Activated CD8-positive, alpha-beta memory T cell treated with anti-CD3 and anti-CD28 coated beads, Interleukin-2, amount 50 U/mL, for 48 hours (primary cell): ENCODE results near the gene RAP1B.
"Not testable (repeated sequence)": the region's sequence is repeated elsewhere in the genome, so short reads cannot be mapped to it uniquely, and the experiment has no call there.

ENCODE experiments used
- DNase-seq: peaks from one replicate; pipeline ENCODE4 v3.0.0-alpha.2; 2020

RAP1B gene

GRCh38 chr12:68638171-68638570, 27.5 kb downstream of the RAP1B start:
- no peak for DNase-seq

- DNase-seq = no peak
These were observed 28.2 kb downstream of the RAP1B start for GRCh38 chr12:68638721-68639395.

DNA sequence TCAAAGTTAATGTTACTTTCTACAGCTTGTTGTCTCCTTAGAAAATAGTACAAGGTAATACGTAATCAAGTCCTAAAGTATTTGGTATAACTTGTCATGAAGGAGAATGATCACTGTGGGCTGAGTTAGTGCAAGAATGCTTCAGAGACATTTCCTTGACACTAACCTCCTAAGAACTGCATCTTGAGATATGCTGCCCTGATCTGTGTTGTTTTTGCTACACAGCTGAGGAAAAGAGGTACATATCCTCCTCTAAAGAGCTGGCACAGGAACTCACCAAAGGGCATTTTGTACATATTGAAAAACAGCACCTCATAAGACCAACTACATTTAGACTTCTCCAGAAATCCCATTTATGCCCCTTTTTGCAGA, 28.7 kb downstream of the RAP1B start:
- DNase-seq = no peak

DNA sequence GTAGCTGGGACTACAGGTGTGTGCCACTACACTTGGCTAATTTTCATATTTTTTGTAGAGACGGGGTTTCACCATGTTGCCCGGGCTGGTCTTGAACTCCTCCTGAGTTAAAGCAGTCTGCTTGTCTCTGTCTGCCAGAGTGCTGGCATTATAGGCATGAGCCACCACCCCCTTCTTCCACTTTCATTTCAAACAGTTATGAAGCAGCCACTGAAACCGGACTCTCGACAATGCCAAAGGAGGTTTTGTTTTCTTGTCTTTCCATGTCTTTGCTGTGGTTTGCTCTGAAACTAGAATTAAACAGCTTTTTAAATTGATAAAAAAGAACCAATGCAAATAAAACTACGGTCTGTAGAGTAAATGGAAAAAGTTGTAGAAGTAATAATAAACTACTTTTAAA, 30.4 kb downstream of the RAP1B start:
- DNase-seq = no peak

DNA sequence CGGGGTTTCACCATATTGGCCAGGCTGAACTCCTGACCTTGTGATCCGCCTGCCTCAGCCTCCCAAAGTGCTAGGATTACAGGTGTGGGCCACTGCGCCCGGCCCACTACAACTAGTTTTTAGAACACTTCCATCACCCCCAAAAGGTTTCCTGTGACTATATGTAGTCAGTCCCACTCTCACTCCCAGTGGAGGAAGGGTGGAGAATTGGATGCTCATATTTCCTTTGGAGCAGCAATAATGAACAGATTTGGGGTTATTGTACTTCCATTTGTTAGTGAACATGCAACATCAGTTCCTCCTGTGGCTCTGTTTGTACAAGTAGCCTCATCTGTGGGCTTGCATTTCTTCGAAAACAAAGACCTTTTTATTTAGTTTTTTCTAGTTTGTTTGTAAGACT, 35.8 kb downstream of the RAP1B start:
- DNase-seq = no peak

DNA sequence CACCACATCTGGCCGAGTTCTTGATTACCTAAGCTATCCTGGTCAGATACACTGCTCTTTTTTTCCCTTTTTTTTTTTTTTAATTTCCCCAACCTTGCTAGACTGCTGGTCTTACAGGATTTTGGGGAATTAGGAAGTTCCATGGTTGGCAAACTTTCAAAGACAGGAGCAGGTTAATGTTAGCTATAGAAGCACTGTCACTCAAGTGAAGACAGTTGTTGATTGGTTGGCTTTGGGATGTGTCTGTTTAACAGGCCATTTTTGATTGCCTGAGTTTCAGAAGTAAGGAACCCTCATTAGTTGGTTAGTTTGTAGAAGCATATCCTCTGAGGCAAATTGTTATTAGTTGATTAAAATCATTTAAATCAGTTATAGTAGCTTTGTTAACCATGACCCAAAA, 36.8 kb downstream of the RAP1B start:
- DNase-seq = no peak

DNA sequence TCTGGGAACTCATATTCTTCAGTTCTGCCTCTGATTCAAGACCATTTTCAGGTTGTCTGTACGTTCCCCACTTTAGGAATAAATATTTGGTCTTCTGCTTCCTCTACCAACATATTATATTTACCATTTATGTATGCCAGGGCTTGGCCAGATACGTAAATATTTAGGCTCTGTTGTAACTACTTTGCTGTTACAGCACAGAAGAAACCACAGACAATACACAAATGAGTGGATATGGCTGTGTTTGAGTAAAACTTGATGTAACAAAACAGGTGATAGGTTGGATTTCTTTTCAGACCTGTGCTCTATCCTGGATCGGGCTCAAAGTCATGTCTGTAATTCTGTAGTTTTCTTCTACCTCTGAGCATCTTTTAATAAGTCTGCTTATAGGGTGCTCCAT, 37.5 kb downstream of the RAP1B start:
- DNase-seq = no peak

GRCh38 chr12:68665016-68665569, 54.4 kb downstream of the RAP1B start:
- DNase-seq = no peak

GRCh38 chr12:68667291-68667690, 56.6 kb downstream of the RAP1B start:
- DNase-seq = no peak

DNA sequence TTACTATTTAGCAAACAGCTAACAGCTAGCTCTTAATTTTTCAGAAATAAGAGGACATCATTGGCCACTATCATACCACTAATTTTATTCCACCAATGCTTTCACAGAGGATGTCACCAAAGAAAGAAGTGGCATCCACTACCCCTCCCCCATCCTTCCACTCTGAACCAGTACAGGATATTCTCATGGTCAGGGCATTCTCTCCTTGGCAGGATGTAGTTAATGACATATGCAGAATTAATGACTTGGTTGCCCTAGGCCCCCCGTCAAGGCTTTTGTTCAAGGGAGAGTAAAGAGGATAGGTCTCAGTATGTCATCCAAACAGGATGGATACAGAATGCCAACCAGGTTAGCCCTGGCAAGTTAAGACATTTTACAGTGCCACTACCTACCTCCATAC, 57.2 kb downstream of the RAP1B start:
- DNase-seq = no peak

DNA sequence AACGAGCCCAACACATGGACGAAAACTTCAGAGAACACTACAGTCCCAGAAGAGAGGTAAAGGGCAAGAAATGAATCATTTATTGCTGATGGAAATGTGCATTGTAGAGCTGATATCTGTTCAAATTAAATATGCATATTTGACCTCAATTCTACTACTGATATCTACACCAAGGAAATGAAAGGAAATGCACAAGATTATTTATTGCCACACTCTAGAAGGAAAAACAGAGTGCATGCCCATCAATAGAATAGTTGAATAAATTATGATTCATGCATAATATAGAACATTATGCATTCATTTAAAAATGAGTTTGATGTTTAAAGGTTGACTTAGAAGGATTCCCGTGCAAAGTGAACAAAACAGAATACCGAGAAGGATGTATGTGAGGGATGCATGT, 60.5 kb downstream of the RAP1B start:
- DNase-seq = no peak

- DNase-seq = no peak
These were observed 63.1 kb downstream of the RAP1B start for GRCh38 chr12:68673788-68674187.

DNA sequence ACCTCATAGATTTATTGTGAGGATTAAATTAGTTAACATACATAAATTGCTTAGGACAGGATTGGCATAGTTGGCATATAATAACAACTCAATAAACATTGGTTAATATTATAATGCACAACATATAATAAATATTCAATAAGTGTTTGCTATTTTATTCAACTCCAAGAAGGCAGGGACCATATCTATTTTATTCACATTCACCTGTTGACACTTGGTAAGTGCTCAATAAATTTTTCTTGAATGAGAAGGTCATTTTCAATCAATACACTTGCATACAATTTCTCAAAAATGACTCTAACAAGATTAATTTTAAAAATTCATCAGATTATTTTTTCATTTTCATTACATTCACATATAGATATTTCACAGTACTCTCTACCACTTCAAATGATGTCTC, 63.7 kb downstream of the RAP1B start:
- no peak for DNase-seq

DNA sequence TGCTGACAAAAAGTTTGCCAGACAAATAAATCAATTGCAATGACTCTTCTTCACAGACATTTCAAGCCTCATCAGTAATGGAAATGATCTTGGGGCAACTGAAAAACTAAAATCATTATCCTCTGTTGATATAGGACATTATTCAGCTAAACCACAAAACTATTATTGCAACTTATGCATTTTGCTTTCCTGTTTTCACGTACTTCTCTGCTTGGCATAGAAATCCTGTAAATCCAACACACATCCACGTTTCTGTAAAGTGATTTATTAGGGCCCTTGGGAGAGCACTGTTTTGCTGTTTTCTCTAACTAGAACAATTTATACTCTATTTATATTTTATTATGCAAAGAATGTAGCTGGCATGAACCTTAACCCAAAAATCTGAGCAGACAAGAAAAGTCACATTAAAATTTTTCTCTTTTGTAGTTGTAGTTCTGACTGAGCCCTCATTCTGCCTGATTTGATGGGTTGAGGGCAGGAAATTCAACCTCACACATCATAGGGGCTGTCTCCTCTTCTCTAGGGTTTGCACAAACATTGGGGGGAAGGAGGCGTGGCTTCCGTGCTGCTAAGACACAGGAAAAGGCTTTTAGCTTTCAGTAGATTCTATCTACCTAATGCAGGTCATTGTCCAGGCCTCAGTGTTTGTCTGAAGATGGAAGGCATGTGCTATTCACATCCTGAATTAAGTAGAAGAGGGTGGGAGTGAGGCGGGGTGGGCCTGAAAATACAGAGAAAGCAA, 64.6 kb downstream of the RAP1B start:
- DNase-seq = peak; percentile 68

DNA sequence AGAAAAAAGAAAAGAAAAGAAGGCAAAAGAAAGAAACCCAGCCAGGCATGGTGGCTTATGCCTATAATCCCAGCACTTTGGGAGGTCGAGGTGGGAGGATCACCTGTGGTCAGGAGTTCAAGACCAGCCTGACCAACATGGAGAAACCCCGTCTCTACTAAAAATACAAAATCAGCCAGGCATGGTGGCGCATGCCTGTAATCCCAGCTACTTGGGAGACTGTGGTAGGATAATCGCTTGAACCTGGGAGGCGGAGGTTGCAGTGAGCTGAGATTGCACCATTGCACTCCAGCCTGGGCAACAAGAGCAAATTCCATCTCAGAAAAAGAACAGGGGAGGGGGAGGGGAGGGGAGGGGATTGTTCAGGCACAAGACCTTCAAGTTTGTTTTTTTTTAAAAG, 66.2 kb downstream of the RAP1B start:
- DNase-seq = not testable (repeated sequence)

- no peak for DNase-seq
These were observed 75.5 kb downstream of the RAP1B start for GRCh38 chr12:68686262-68686594.

GRCh38 chr12:68686595-68687521, 76.2 kb downstream of the RAP1B start, which contains the start of gene NUP107:
NUP107 (plus strand) TSS chr12:68686978; CDS start chr12:68687066, 88 bp downstream.
- peak; percentile 97 for DNase-seq

- no peak for DNase-seq
These were observed 84.8 kb downstream of the RAP1B start for GRCh38 chr12:68695454-68695853.

DNA sequence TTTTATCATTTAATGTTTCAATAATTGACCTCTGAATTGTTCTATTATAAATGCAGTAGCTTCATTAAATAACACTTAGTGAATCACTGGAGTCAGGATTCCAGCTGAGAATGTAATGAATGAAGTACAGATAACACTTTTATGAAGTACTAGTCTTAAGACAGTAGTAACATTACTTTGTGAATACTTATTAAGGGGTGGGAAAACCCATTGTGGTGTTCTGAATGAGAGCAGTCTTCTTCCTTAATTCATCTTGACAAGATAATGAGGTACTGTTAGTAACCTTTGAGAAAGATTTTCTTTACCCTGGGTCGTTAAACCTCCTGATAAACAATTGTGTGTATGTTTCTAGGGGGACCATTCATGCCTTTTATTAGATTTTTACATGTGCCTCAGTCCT, 88.8 kb downstream of the RAP1B start:
- DNase-seq = no peak
